IPS-15b (cell line): Measurements from ENCODE around the gene CRNKL1.

Experiments
- H3K27me3 ChIP-seq: one replicate; pipeline ENCODE4 v1.6.1; 2013; ENCODE audit warnings: low read length; ENCODE audit not compliant: control insufficient read depth, insufficient read depth
- H3K36me3 ChIP-seq: one replicate; pipeline ENCODE4 v1.6.1; 2013; ENCODE audit warnings: low read length; ENCODE audit not compliant: control insufficient read depth, insufficient read depth
- H3K4me1 ChIP-seq: one replicate; pipeline ENCODE4 v1.6.1; 2013; ENCODE audit warnings: mild to moderate bottlenecking, low read length; ENCODE audit not compliant: control insufficient read depth, insufficient read depth
- H3K4me3 ChIP-seq: one replicate; pipeline ENCODE4 v1.5.1; 2013; ENCODE audit warnings: low read depth, low read length
- H3K9ac ChIP-seq: one replicate; pipeline ENCODE4 v1.6.1; 2013; ENCODE audit warnings: low read depth, mild to moderate bottlenecking, low read length
- H3K9me3 ChIP-seq: one replicate; pipeline ENCODE4 v1.6.1; 2013; ENCODE audit warnings: mild to moderate bottlenecking, low read length; ENCODE audit not compliant: control insufficient read depth, insufficient read depth

CRNKL1 gene

GRCh38 chr20:19991854-19992253 lies 60.4 kb downstream of the CRNKL1 start:
- no peak overlapping the region for H3K4me3 ChIP-seq
- no peak overlapping the region for H3K9ac ChIP-seq
- H3K9me3 ChIP-seq: no peaks in the 10 kb centered on the region
- no peaks in the 10 kb centered on the region for H3K36me3 ChIP-seq
- no peaks in the 10 kb centered on the region for H3K27me3 ChIP-seq
- peaks cover 17% of the 10 kb centered on the region for H3K4me1 ChIP-seq

- Histone ChIP-seq H3K27me3 (no peaks in the 10 kb centered on the region), H3K4me3 (no peak overlapping the region), H3K36me3 (no peaks in the 10 kb centered on the region), H3K4me1 (peaks cover 17% of the 10 kb centered on the region), H3K9me3 (no peaks in the 10 kb centered on the region), H3K9ac (no peak overlapping the region)
Measured at GRCh38 chr20:19991308-19991707, 61.0 kb downstream of the CRNKL1 start.

GRCh38 chr20:19990850-19991249 lies 61.4 kb downstream of the CRNKL1 start:
- H3K4me1 ChIP-seq: peaks cover 17% of the 10 kb centered on the region
- no peaks in the 10 kb centered on the region for H3K9me3 ChIP-seq
- no peak overlapping the region for H3K4me3 ChIP-seq
- no peaks in the 10 kb centered on the region for H3K36me3 ChIP-seq
- no peak overlapping the region for H3K9ac ChIP-seq
- H3K27me3 ChIP-seq: no peaks in the 10 kb centered on the region

- Histone ChIP-seq H3K9me3 (no peaks in the 10 kb centered on the region), H3K27me3 (no peaks in the 10 kb centered on the region), H3K36me3 (no peaks in the 10 kb centered on the region), H3K4me3 (no peak overlapping the region), H3K9ac (no peak overlapping the region), H3K4me1 (peaks cover 6% of the 10 kb centered on the region)
Measured at GRCh38 chr20:19987046-19987445, 65.2 kb downstream of the CRNKL1 start.

- H3K4me1 ChIP-seq: peaks cover 3% of the 10 kb centered on the region
- H3K27me3 ChIP-seq: no peaks in the 10 kb centered on the region
- H3K4me3 ChIP-seq: no peak overlapping the region
Measured at GRCh38 chr20:19986419-19986818, 65.8 kb downstream of the CRNKL1 start.

More at GRCh38 chr20:19986419-19986818, 65.8 kb downstream of the CRNKL1 start:
- H3K36me3 ChIP-seq: no peaks in the 10 kb centered on the region
- no peaks in the 10 kb centered on the region for H3K9me3 ChIP-seq
- no peak overlapping the region for H3K9ac ChIP-seq
